Measurements from ENCODE around the gene COMMD1.

COMMD1 gene

DNA sequence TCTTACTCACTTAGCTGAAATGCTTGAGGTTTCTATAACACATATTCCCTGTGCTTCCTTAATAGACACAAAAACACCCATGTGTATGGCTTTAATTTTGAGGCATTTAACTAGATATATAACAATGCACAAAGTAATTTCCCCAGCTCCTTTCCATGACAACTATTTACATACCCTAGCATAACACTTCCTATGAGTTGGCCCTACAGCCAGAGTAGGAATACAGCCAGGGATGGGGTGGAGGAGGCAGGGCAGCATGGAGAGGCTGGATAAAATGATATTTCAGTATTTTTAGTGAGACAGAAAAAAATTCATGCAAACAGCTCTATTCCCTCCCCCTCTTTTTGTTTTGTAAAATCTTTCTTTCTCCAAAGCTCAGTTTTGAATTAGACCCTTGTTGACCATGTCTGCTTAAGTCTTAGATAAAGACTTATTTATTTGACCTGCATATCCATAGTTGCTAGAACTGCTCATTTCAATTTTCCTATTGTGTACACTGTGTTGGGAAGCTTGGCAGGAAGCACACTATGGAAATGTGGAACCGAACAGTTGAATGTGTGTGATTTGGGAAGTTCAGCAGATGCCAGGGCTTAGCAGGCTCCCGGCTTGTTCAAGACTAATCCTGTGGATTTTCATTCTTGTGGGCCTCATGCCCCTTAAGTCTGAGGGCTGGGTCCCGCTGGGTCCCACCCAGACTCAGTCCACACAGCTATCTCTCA is 279.2 kb downstream of the COMMD1 start:
- no peak for DNase-seq
